GM12878 (cell line): ENCODE measurements around the gene IGF2BP2.

Experiments
- CTCF ChIP-seq, 3 experiments: IDR thresholded peaks in 2 of 3; conservative IDR thresholded peaks in 1 of 3; 2 replicates each; pipeline ENCODE4 v1.5.1; 2011; ENCODE audit warnings: low read depth in 3 of 3, low read length in 3 of 3, mild to moderate bottlenecking in 3 of 3, control low read depth in 2 of 3, moderate library complexity in 2 of 3, inconsistent platforms in 1 of 3, mixed read lengths in 1 of 3; ENCODE audit not compliant: control insufficient read depth in 2 of 3, insufficient read depth in 1 of 3; ENCODE audit errors: extremely low read depth in 1 of 3
- EP300 ChIP-seq, 2 experiments: fragments of 150-350 bp in 1 of 2; IDR thresholded peaks; 2 replicates each; pipeline ENCODE4 v1.6.1; 2011 to 2012; ENCODE audit warnings: low read depth in 2 of 2, low read length in 2 of 2, borderline replicate concordance in 1 of 2, improper control_type of control experiment in 1 of 2, inconsistent platforms in 1 of 2; ENCODE audit not compliant: control insufficient read depth in 1 of 2
- REST ChIP-seq: IDR thresholded peaks from 2 replicates; pipeline ENCODE4 v1.6.1; 2012; ENCODE audit warnings: mild to moderate bottlenecking, low read depth, low read length
- SIX5 ChIP-seq: IDR thresholded peaks from 2 replicates; pipeline ENCODE4 v1.6.1; 2011; ENCODE audit warnings: mild to moderate bottlenecking, low read depth, low read length, moderate library complexity; ENCODE audit not compliant: severe bottlenecking
- SMAD1 ChIP-seq: fragments of 450-650 bp; IDR thresholded peaks from 2 replicates; pipeline ENCODE4 v1.6.1; 2018; ENCODE audit warnings: mild to moderate bottlenecking, low read depth; ENCODE audit not compliant: partially characterized antibody
- ZNF274 ChIP-seq: IDR thresholded peaks from one replicate; pipeline ENCODE4 v1.8.0; 2011; ENCODE audit not compliant: insufficient read length, insufficient read depth

GRCh38 chr3:185705498-185705897 lies 119.3 kb downstream of the IGF2BP2 start:
- TF ChIP-seq CTCF (IDR thresholded peaks at IDR 0.05 in 2 of 3, conservative IDR thresholded peaks at IDR 0.05 in 1 of 3; ENCODE audit: control insufficient read depth in 2 of 3, extremely low read depth in 1 of 3, insufficient read depth in 1 of 3, low read depth in 3 of 3, low read length in 3 of 3) (no peak), SIX5 (no peak), REST (no peak), SMAD1 (no peak), EP300 (IDR thresholded peaks at IDR 0.05; ENCODE audit: borderline replicate concordance in 1 of 2, control insufficient read depth in 1 of 2, low read depth in 2 of 2, low read length in 2 of 2) (no peak), ZNF274 (no peak)
